ENCODE results near the gene ROBO3. TPM values are rescaled to one million over a fixed set of nuclear protein-coding genes. Genes with fewer than 3 reads are reported as not detected.
A peak's percentile ranks its signal among the peaks of the same experiment; 100 is the strongest.

The ROBO3 gene
- total and polyA plus RNA-seq, 2 donors (not counting 3 experiments of a cell fraction or from before 2014, with no cell fraction given): 27.1 to 65.4 TPM

DNA sequence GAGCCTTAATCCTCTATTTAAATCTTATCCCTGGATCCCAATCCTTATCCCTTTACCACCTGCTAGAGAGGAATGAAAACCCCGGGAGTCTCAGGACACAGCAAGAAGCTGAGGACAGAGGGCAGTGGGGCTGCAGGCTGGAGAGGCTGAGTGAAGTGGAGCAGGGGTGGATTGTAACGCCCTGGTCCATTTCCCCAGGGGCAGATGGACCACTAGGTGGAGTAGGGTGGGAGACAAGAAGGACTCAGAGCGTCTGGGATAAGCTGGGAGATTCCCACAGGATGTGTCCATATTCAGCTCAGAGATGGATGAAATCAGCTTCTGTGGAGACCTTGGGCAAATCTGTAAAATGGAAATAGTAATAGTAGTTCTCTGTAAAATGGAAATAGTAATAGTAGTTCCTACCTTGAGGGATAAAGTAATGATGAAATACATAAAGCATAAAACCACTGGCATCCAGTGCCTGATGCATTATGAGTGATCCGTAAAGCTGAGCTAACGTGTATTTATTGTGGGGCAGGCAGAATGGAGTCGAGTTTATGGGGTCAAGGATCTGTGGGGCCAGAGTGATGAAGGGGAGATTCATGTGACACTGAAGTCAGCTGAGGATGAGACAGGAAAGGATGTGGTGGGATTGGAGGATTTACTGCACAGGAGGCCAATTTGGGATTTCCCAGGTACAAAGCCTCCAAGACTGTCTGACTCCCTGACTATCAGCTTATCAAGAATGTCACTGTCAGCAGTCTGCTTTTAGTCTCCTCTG is 34.3 kb downstream of the ROBO3 start:
- peak overlapping the region; percentile 88 for H3K9ac ChIP-seq (replicated peaks; ENCODE audit: extremely low read depth, insufficient read depth, low read length)
- H2AFZ ChIP-seq (ENCODE audit: low read depth, low read length): no peak overlapping the region
- intact Hi-C loops (cut with micrococcal nuclease) (loop anchor here (1.0 to 10.0 kb wide), 10 partner anchors 16 to 1837 kb away; partner anchors contain the start of genes HSPA8, SLC37A2, STT3A and TMEM218), dilution Hi-C loops (cut with MboI; ENCODE audit: extremely low pct_ligation_motif_present, low sequenced_read_pairs) (no loop called here)
- peak; percentile 56 for DNase-seq (ENCODE audit: low read depth, low spot score)
- no peaks in the 10 kb centered on the region for H3K9me3 ChIP-seq (replicated peaks; ENCODE audit: control insufficient read depth, insufficient read depth, low read length)
- H3K27me3 ChIP-seq (ENCODE audit: control insufficient read depth in 2 of 2, insufficient read depth in 2 of 2, low read length in 2 of 2): no peaks in the 10 kb centered on the region
- FAIRE-seq: peak; percentile 35
- H3K4me2 ChIP-seq (ENCODE audit: insufficient read depth, low read length): peak overlapping the region; percentile 78
- peaks cover 60% of the 10 kb centered on the region for H3K4me1 ChIP-seq (ENCODE audit: control insufficient read depth, extremely low read depth, insufficient read depth, low read length)
- H3K9me1 ChIP-seq (replicated peaks; ENCODE audit: control insufficient read depth, extremely low read depth, insufficient read depth, low read length): no peaks in the 10 kb centered on the region
- no peak overlapping the region for H3K4me3 ChIP-seq (replicated peaks in 1 of 3; ENCODE audit: insufficient read depth in 1 of 3, low read depth in 1 of 3, low read length in 3 of 3)
- BruUV-seq (replicated peaks): no TSS peak
- H3K36me3 ChIP-seq (ENCODE audit: control insufficient read depth in 2 of 2, extremely low read depth in 1 of 2, insufficient read depth in 2 of 2, low read length in 2 of 2): peaks cover 2 to 6% of the 10 kb centered on the region in 2 experiments
- peak overlapping the region; percentile 95 for H3K27ac ChIP-seq (ENCODE audit: insufficient read depth, low read depth, low read length)
- no peaks in the 10 kb centered on the region for H4K20me1 ChIP-seq (replicated peaks; ENCODE audit: control insufficient read depth, extremely low read depth, insufficient read depth, low read length)
- POLR2A ChIA-PET: interaction anchor here (1.6 to 4.2 kb wide), 5 partner anchors 12 to 54 kb away, joined by 4 to 39 read pairs (median 23); partner anchors contain the start of gene CCDC15
- CTCF ChIA-PET: interaction anchor here (0.6 to 5.7 kb wide), 15 partner anchors 12 to 529 kb away, joined by 3 to 70 read pairs (median 9); partner anchors contain the start of genes CCDC15, HEPACAM and HEPN1
- peaks cover 39% of the 10 kb centered on the region for H3K79me2 ChIP-seq (ENCODE audit: control insufficient read depth, insufficient read depth, low read length)
- TF ChIP-seq MYC (IDR thresholded peaks at IDR 0.05; ENCODE audit: low read depth, low read length): no peak
- TF ChIP-seq CTCF (IDR thresholded peaks at IDR 0.05; ENCODE audit: extremely low read depth in 1 of 2, insufficient read depth in 1 of 2, low read depth in 1 of 2, low read length in 2 of 2): peak; percentile 37 to 40
- no peak for TF ChIP-seq GATA2 (IDR thresholded peaks at IDR 0.05; ENCODE audit: insufficient read depth, insufficient read length, low read depth, low read length)
- TF ChIP-seq POLR2A (IDR thresholded peaks at IDR 0.05; ENCODE audit: low read depth, low read length): peak; percentile 16
- TF ChIP-seq FOS (IDR thresholded peaks at IDR 0.05; ENCODE audit: borderline replicate concordance, insufficient read depth, low read length): no peak
- TF ChIP-seq MAX (IDR thresholded peaks at IDR 0.05; ENCODE audit: insufficient read depth, insufficient read length): no peak
